Prostate gland (tissue), 2 donors: ENCODE measurements around the gene CDC42BPA.

ENCODE experiments used
- CTCF ChIP-seq, 4 experiments: fragments of 200-600 bp in 2 of 4; fragments of 450-650 bp in 2 of 4; sonication (generic) in 2 of 4; IDR thresholded peaks; 1 replicate in 3 of 4; 2 replicates in 1 of 4; pipeline ENCODE4 v1.5.1; 2016 to 2019; ENCODE audit warnings: antibody characterized with exemption in 4 of 4, mild to moderate bottlenecking in 2 of 4, moderate library complexity in 2 of 4
- POLR2AphosphoS5 ChIP-seq: sonication (generic); formaldehyde crosslinking; IDR thresholded peaks from one replicate; pipeline ENCODE4 v1.6.1; 2017; ENCODE audit warnings: antibody characterized with exemption

- TF ChIP-seq POLR2AphosphoS5 (no peak), CTCF (IDR thresholded peaks at IDR 0.05) (no peak)
These were observed 95.0 kb downstream of the CDC42BPA start for GRCh38 chr1:227223171-227223806.
